ENCODE measurements around the gene ZFYVE28.
A peak's percentile ranks its signal among the peaks of the same experiment; 100 is the strongest.

DNA sequence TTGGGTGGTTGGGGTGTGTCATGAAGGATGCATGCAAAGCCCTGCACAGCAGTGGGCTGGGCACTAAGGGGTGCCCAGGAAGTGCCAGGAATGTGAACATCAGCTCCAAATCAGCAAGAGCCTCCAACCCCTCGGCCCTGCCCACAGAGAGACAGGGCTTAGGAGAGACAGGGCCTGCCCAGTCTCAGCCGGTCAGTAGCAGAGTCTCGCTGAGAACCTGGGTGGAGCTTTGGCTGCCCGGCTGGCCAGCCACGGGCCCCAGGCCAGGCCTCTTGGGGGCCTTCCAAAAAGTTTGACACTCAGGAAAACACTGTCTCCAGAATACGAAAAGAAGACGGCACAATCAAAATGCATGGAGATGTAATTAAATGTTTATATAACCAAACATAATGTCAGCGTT lies 152.3 kb downstream of the ZFYVE28 start:
- TF ChIP-seq CTCF (IDR thresholded peaks at IDR 0.05) = no peak
- no peak for TF ChIP-seq POLR2A (IDR thresholded peaks at IDR 0.05)
- peak; percentile 60 for TF ChIP-seq POLR2AphosphoS5 (IDR thresholded peaks at IDR 0.05)
